GM19240 (cell line): ENCODE data around the gene SPATA7.

ENCODE experiments used
- DNase-seq: peaks from one replicate; pipeline ENCODE4 v3.0.0; 2011; ENCODE audit warnings: low spot score; ENCODE audit not compliant: insufficient read length

SPATA7 gene

DNA sequence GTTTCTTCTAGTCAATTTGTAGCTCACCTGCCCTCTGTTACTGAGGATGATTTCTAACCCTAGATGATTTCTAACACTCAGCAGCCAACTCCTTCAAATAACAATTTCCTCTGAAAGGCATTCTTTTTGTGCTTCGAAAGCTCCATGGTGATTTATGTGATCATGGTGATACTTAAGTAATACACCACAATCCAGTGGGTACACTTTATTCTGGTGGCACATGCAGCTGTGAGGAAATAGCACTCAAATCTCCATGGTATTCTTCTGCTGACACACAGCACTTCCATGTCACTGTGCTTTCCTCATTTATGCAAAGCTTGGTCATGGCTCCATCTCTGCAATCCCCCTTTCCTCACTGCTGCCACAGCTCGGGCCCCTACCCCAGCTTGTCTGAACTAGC is 95.6 kb downstream of the SPATA7 start:
- DNase-seq, result no peak

DNA sequence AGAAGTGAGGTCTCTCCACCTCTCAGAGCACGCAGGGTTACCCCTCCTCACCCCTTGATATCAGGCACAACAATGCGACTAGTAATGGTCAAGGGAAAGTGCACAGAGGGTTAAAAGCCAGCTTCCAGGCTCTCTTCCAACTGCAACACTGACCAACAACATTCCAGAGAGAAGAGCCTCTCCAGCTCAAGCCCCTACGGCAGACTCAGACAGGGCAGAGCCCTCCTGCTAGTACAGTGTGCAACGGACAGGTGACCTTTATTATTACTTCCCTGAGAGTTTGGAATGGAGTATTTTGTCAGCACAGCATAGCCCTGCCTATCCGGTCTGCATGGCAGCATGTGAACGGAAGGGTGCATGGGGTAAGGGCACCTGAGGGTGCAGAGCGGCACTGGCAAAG is 96.3 kb downstream of the SPATA7 start:
- DNase-seq, result no peak

DNA sequence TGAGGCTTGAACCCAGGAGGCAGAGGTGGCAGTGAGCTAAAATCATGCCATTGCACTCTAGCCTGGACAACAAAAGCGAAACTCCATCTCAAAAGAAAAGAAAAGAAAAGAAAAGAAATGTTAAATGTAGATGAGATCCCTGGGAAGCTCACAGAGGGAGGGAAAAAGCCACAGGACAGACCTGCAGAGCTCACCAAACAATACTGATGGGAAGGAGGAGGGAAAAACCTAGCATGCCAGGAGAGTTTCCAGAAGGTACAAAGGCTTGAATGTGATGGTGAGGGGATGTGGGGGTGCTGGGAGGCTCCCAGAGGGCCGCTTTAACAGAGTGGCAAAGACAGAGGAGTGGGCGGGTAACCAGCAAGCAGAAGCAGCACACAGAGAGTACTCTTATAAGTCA is 97.1 kb downstream of the SPATA7 start:
- no peak for DNase-seq
